ENCODE data around the gene BRDT. TPM values are rescaled to one million over a fixed set of nuclear protein-coding genes. Genes with fewer than 3 reads are reported as not detected.

BRDT gene
- not detected in 2 replicates for total RNA-seq (2014; rRNA removed; shearing (Covaris generic))
- polyA plus RNA-seq (2015; cell fraction: cytosol; rRNA removed), result not detected in 2 replicates
- polyA plus RNA-seq (2015; cell fraction: nucleus; rRNA removed), result not detected in 2 replicates

DNA sequence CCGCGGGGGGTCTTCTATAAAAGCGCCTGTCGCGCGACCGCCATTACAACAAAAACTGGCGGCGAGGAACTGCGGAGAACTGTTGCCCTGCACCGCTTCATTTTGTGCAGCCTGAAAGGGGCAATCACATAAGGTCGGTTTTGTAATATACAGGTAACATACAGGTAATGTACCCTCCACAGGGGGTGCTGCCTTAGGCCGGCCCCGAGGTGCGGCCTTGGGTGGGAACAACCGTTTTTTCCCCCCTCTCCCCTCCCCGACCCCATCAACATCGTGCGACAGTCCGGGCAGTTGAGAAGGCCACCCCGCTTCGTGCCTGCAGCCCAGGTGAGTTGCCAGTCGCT is at the start of gene BRDT:
Gene BRDT (plus strand): TSS at position 46 of the 344 bp plus-strand sequence. CDS start 13,354 bp downstream, outside the sequence.
- no peak for DNase-seq (ENCODE audit: low read depth)

- DNase-seq (ENCODE audit: low read depth), result peak; percentile 92
Measured at GRCh38 chr1:91900562-91900961, 48.6 kb upstream of the BRDT start.

DNA sequence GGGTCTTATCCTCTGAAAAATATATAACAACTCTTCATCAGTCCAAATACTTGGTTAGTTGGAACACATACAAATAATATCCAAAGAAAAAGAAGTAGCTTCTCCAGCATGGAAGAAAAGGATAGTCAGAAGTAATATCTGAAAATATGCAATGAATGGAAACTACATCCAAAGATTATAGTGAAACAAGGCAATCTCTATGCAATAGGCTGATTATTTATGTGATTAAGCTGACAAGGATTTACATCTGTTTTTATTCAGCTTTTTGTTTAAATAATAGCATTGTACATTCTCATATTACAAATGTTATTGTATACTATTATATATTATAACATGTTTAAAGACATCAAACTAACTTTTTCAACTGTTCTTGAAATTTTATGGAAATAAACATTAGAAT is 48.0 kb upstream of the BRDT start:
- no peak for DNase-seq (ENCODE audit: low read depth)

GRCh38 chr1:91912266-91912665 is 36.9 kb upstream of the BRDT start:
- DNase-seq (ENCODE audit: low read depth), result no peak

GRCh38 chr1:91913018-91913417 is 36.2 kb upstream of the BRDT start:
- no peak for DNase-seq (ENCODE audit: low read depth)

DNA sequence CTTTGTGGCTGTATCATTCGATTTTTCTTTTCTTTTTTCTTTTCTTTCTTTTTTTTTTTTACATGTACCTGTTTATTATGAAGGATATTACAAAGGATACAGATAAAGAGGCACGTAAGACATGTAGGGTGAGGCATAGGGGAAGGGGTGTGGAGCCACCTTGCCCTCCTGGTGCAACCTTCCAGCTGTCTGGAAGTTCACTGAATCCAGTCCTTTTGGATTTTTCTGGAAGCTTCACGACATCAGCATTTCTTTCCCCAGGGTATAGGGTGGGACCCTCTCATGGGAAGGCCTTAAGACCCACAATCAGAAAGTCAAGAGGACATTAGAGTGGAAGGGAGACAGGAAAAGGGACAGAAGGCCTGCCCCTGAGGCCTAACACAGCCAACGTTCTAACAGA is 33.2 kb upstream of the BRDT start:
- no peak for DNase-seq (ENCODE audit: low read depth)

DNA sequence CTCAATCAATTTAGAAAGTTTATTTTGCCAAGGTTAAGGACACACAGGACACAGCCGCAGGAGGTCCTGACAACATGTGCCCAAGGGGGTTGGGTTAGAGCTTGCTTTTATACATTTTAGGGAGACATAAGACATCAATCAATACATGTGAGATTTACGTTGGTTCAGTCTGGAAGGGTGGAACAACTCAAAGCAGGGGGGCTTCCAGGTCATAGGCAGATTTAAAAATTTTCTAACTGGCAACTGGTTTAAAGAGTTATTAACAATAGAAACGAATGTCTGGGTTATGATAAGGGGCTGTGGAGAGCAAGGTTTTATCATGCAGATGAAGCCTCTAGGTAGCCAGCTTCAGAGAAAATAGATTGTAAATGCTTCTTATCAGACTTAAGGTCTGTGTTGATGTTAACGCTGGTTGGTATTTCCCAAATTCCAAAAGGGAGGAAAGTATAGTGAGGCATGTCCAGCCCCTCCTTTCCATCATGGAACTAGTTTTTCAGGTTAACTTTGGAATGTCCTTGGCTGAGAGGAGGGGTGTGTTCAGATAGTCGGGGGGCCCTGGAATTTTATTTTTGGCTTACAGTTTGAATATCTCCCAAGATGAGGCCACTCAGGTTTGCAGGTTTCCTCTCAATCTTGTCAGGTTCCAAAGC is 32.3 kb upstream of the BRDT start:
- DNase-seq (ENCODE audit: low read depth), result no peak

DNA sequence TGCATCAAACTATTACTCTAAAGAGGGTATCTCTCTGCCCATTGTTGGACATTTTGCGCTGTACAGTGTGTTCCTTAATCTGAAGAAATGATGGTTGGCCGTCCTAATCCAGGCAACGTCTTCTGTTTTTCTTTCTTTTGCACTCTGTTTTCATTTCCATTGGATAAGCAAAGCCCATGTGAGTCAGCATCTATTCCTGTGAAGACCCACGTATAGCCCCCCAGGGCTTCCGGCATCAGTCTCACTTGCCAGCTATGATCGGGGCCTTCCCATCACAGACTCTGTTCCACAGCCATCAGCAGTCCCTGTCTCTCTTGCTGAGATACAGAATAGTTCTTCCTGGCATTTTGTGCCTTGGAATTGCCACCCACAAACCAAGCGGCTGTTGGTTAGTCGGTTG is 29.2 kb upstream of the BRDT start:
- no peak for DNase-seq (ENCODE audit: low read depth)

DNA sequence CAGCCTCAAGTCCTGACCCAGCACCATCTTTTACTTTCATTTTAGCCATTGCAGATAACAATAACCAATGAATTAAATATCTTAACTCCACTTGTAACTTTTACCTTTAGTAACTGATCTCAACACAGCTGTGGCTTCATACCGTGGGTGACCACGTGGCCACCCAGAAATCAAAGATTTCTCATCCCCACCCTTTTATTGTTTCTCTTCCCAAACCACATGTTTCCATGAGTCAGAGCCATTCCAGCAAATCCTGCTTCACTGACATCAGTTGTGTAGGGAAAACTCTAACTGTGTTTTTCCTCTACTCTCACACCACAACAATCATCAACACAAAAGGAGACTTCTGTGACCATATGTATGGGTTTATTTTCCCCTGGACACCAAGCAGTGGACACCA is 25.1 kb upstream of the BRDT start:
- DNase-seq (ENCODE audit: low read depth), result peak; percentile 77

GRCh38 chr1:91925644-91926435 is 23.4 kb upstream of the BRDT start:
- DNase-seq (ENCODE audit: low read depth), result no peak

DNA sequence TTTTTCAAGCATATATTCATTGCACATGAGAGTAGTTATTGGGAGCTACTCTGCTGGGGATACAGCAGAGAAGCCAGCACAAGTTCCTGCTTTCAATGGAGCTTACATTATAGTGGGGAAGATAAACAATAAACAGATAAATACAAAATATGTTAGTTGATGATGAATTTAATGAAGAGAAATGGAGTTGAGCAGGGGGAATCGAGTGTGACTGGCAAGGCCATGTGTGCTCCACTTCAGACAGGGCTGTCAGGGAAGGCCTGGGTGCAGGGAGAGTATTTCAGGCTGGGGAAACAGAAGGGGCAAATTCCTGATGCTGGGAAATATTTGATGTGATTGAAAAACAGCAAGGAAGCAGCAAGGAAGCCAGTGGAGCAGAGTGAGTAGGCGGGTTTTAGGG is 21.2 kb upstream of the BRDT start:
- no peak for DNase-seq (ENCODE audit: low read depth)

- no peak for DNase-seq (ENCODE audit: low read depth)
Measured at GRCh38 chr1:91929250-91929649, 20.0 kb upstream of the BRDT start.

DNA sequence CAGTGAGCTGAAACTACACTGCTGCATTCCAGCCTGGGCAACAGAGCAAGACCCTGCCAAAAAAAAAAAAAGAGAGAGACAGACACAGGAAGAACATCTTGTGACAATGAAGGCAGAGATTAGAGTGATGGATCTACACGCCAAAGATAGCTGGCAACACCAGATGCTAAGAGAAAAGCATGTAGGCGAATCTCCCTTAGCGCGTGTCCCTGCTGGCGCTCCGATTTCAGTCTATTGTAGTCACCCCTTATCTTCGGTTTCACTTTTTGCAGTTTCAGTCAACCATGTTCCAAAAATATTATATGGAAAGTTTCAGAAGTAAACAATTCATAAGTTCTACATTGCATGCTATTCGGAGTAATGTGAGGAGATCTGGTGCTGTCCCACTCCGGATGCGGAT is 11.6 kb upstream of the BRDT start:
- no peak for DNase-seq (ENCODE audit: low read depth)

- DNase-seq (ENCODE audit: low read depth), result no peak
Measured at GRCh38 chr1:91940496-91940895, 8.7 kb upstream of the BRDT start.

DNA sequence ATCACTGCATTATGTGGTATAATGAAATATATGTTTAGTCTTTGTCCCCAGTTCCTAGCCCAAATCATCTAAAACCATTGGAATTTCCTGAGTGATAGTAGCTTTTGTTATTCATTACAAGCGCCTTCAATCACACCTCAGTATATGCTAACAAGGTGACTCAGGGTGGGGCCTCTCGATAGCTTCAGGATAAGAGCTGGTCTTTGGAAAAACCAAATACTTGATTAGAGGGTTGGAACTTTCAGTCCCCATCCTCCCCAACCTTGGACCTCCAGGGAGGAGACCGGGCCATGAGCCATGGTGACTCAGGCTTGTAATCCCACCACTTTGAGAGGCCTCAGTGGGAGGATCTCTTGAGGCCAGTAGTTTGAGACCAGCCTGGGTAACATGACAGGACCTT is 5.1 kb upstream of the BRDT start:
- DNase-seq (ENCODE audit: low read depth), result peak; percentile 60

DNA sequence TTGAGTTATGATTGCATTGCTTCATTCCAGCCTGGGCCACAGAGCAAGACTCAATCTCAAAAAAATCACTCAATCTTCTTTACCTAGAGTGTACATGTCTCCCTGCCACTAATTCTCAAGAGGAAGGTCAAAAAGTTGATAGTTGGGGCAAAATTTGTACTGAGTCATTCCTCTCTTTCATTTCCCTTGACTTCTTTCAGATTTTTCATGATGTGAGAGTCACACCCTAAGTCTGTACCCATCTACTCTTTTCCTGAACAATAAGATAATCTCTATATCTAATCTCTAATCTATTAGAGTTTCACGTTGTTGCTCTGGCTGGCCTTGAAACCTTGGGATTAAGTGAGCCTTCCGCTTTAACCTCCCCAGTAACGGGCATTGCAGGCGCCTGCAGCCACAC is 1.1 kb upstream of the BRDT start:
- DNase-seq (ENCODE audit: low read depth), result no peak

DNA sequence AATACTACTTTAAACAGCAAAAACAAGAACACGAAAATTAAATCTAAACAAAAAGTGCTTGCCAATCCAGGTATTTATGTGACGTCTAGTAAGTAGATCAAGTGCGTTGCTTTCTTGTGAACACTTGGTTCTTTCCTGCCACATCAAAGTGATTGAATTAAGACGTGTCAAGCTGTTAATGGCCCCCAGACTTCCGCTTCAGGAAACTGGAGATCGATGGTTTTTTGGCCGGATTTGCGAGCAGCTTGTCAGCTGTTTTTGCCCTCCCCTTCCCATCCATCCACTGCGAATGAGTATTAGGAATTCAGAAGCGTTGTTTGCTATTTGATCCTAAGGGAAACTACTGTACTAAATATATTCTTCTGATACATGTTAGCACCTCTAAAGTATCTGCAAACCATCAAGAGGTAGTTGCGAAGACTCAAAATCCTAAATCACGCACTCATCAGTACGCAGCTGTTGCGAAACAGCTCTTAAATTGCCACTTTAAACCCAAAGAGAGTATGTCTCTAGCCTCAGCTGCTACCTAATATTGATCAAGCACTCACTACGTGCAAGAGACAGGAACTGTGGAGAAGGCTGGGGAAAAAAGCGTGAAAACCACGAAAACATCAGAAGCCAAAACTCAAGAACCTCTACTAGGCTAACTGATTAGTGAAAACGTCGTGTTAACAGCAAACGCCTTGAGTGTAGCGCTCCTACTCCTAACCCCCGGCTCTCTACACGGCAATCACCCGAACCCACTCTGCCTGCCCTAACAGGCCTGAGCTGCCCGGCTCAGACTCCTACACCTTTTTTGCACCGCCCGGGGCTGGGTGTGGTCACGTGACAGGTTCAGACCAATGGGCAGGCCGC is 473 bp upstream of the BRDT start:
- DNase-seq (ENCODE audit: low read depth), result no peak

GRCh38 chr1:91952187-91952586 is 3.0 kb downstream of the BRDT start:
- no peak for DNase-seq (ENCODE audit: low read depth)

GRCh38 chr1:91958926-91959325 is 9.7 kb downstream of the BRDT start:
- DNase-seq (ENCODE audit: low read depth), result no peak

DNA sequence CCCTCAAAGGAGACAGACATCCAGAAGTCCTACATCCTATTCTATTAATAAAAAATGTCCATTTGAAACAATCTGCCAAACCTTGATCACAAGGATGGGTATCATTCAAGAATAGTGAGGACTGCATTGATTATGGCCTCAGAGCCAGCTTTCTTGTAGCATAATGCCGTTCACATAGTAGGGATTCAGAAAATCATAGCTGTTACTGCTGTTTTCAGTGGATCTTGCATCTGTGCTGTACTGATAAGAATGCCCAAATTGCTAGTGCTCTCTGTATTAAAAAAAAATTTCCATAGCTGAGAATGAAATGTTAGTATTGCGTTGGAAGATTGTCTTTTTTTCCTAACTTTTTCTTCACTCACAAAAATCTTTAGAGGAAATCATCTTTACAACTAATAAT is 19.1 kb downstream of the BRDT start:
- no peak for DNase-seq (ENCODE audit: low read depth)

DNA sequence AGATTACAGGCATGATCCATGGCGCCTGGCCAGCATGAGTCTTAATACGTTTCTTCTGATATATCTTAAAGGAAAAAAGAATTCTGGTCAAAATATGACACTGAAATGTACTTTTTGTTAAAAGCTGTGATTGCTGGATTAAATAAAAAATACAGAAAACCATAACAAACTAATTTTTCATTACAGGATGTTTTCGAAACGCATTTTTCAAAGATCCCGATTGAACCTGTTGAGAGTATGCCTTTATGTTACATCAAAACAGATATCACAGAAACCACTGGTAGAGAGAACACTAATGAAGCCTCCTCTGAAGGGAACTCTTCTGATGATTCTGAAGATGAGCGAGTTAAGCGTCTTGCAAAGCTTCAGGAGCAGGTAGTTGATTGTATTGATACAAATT is 30.2 kb downstream of the BRDT start:
- no peak for DNase-seq (ENCODE audit: low read depth)

DNA sequence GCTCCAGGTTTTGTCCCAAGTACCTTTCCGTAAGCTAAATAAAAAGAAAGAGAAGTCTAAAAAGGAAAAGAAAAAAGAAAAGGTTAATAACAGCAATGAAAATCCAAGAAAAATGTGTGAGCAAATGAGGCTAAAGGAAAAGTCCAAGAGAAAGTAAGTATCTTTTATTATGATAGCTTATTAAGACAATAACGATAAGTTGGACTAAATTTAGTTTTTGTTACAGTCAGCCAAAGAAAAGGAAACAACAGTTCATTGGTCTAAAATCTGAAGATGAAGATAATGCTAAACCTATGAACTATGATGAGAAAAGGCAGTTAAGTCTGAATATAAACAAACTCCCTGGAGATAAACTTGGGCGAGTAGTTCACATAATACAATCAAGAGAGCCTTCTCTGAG is 31.5 kb downstream of the BRDT start:
- no peak for DNase-seq (ENCODE audit: low read depth)

All from HT1080 (cell line).